CD4-positive, alpha-beta memory T cell (primary cell): ENCODE data around the gene LCMT1. TPM values are rescaled to one million over a fixed set of nuclear protein-coding genes. Genes with fewer than 3 reads are reported as not detected.
"Not testable (repeated sequence)": the region's sequence is repeated elsewhere in the genome, so short reads cannot be mapped to it uniquely, and the experiment has no call there.

Source experiments
- CTCF ChIA-PET: fragments of 350-600 bp; sonication (Branson Sonifier 250); formaldehyde crosslinking; loops from one replicate; lab custom pipeline; 2021; ENCODE audit warnings: inconsistent platforms; ENCODE audit not compliant: partially characterized antibody; lab: Charles Lee
- POLR2A ChIA-PET: fragments of 350-600 bp; sonication (Branson Sonifier 250); formaldehyde crosslinking; loops from one replicate; lab custom pipeline; 2021; ENCODE audit not compliant: partially characterized antibody; lab: Charles Lee
- DNase-seq, 5 donors: peaks; one replicate each; pipeline versions ENCODE4 v3.0.0 to v3.0.0-alpha.2; 2020 to 2022; ENCODE audit warnings: mixed read lengths in 1 of 5
- H3K27ac ChIP-seq: one replicate; pipeline ENCODE4 v1.7.0; 2013; ENCODE audit warnings: low read depth, low read length
- H3K27me3 ChIP-seq: 2 replicates; pipeline ENCODE4 v1.7.0; 2013; ENCODE audit warnings: mild to moderate bottlenecking, low read length, moderate library complexity; ENCODE audit not compliant: insufficient read depth
- H3K36me3 ChIP-seq: 2 replicates; pipeline ENCODE4 v1.7.0; 2013; ENCODE audit warnings: mild to moderate bottlenecking, low read length, moderate library complexity; ENCODE audit not compliant: insufficient read depth
- H3K4me1 ChIP-seq: 2 replicates; pipeline ENCODE4 v1.7.0; 2013; ENCODE audit warnings: mild to moderate bottlenecking, low read length, moderate library complexity; ENCODE audit not compliant: insufficient read depth
- H3K4me3 ChIP-seq, 2 donors: one replicate each; pipeline ENCODE4 v1.7.0; 2013; ENCODE audit warnings: low read length in 2 of 2, mild to moderate bottlenecking in 1 of 2
- H3K9me3 ChIP-seq, 2 donors: one replicate each; pipeline ENCODE4 v1.7.0; 2013; ENCODE audit warnings: low read length in 2 of 2, control low read depth in 1 of 2; ENCODE audit not compliant: control insufficient read depth in 1 of 2
- H3K27ac Mint-ChIP-seq, 7 donors: one replicate each; pipeline ENCODE4 v1.8.0; 2020 to 2021; ENCODE audit warnings: mixed read lengths in 7 of 7, mild to moderate bottlenecking in 6 of 7, inconsistent platforms in 3 of 7, moderate library complexity in 3 of 7
- H3K27me3 Mint-ChIP-seq, 2 donors: one replicate each; pipeline ENCODE4 v1.8.0; 2020 to 2021; ENCODE audit warnings: mixed read lengths in 2 of 2
- H3K36me3 Mint-ChIP-seq, 2 donors: one replicate each; pipeline ENCODE4 v1.8.0; 2020 to 2021; ENCODE audit warnings: mixed read lengths in 2 of 2, inconsistent platforms in 1 of 2, mild to moderate bottlenecking in 1 of 2
- H3K4me1 Mint-ChIP-seq, 4 donors: one replicate each; pipeline ENCODE4 v1.8.0; 2020 to 2021; ENCODE audit warnings: mixed read lengths in 4 of 4, mild to moderate bottlenecking in 1 of 4
- H3K4me3 Mint-ChIP-seq, 8 donors: one replicate each; pipeline ENCODE4 v1.8.0; 2020 to 2021; ENCODE audit warnings: mixed read lengths in 8 of 8, mild to moderate bottlenecking in 7 of 8, moderate library complexity in 6 of 8, inconsistent platforms in 3 of 8
- H3K9me3 Mint-ChIP-seq, 8 donors: one replicate each; pipeline ENCODE4 v1.8.0; 2020 to 2021; ENCODE audit warnings: mixed read lengths in 8 of 8, mild to moderate bottlenecking in 5 of 8, inconsistent platforms in 3 of 8, moderate library complexity in 1 of 8
- intact Hi-C: fragments of 100-400 bp; cut with micrococcal nuclease; formaldehyde crosslinking; loops from one replicate; pipeline ENCODE4 v1.15.1; 2023
- polyA plus RNA-seq, 2 donors: library from polyadenylated mRNA; unstranded; fragments of 300-500 nt; fragmentation: Illumina TruSeq; gene quantifications; one replicate each; pipeline ENCODE4 v1.2.3, GENCODE V29; 2021
- total RNA-seq, 2 experiments: library from RNA; stranded (reverse); gene quantifications; one replicate each; pipeline ENCODE4 v1.2.3, GENCODE V29; 2021

The LCMT1 gene
- total and polyA plus RNA-seq, 4 experiments from 2014 or later: 37.0 to 52.3 (median 42.4) TPM

GRCh38 chr16:25155553-25156460 is 44.3 kb downstream of the LCMT1 start:
- no peak for DNase-seq
- H3K9me3 ChIP-seq: no peaks in the 10 kb centered on the region
- H3K27ac Mint-ChIP-seq: peak overlapping the region in 5 of 7 donors; percentile 31 to 82 (median 43)
- intact Hi-C loops: no loop called here
- H3K36me3 Mint-ChIP-seq: peaks cover 56 to 63% of the 10 kb centered on the region in 2 donors
- ChIA-PET CTCF (no interaction called here), POLR2A (no interaction called here)
- no peak overlapping the region for H3K27ac ChIP-seq
- H3K27me3 ChIP-seq: no peaks in the 10 kb centered on the region
- H3K9me3 Mint-ChIP-seq: no peaks in the 10 kb centered on the region
- no peak overlapping the region for H3K4me3 Mint-ChIP-seq
- H3K4me1 ChIP-seq: no peaks in the 10 kb centered on the region
- peaks cover 19% of the 10 kb centered on the region for H3K36me3 ChIP-seq
- H3K4me1 Mint-ChIP-seq: peaks cover 0 to 4% (median 0%) of the 10 kb centered on the region in 4 donors
- no peak overlapping the region for H3K4me3 ChIP-seq
- no peaks in the 10 kb centered on the region for H3K27me3 Mint-ChIP-seq

DNA sequence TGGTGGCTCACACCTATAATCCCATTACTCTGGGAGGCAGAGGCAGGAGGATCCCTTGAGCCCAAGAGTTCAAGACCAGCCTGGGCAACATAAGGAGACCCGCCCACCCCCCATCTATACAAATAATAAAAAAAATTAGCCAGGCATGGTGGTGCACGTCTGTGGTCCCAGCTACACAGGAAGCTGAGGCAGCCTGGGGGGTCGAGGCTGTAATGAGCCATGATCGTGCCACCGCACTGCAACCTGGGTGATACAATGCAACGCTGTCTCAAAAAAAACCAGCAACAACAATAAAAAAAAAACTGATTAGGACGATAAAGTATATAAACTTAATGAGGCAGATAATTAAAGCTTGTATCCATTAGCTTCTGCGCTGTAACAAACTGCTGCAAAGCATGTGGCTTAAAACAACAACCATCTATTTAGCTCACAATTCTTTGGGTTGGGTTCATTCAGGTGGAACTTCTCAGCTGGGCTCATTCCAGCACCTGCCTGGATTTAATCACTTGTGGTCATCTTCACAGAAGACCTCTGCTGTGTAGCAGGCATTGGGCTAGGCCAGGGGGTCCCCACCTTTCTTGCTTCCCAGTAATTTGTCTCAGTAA is 45.8 kb downstream of the LCMT1 start:
- peaks cover 29% of the 10 kb centered on the region for H3K36me3 ChIP-seq
- no peak overlapping the region for H3K4me3 Mint-ChIP-seq
- POLR2A ChIA-PET: interaction anchor here (0.5 kb wide), 1 partner anchor 30 kb away, joined by 3 read pairs; no protein-coding TSS in a partner anchor
- H3K36me3 Mint-ChIP-seq: peaks cover 58 to 61% of the 10 kb centered on the region in 2 donors
- peak overlapping the region in 2 of 7 donors; percentile 57 to 76 for H3K27ac Mint-ChIP-seq
- peaks cover 0 to 4% (median 0%) of the 10 kb centered on the region in 4 donors for H3K4me1 Mint-ChIP-seq
- no peak overlapping the region for H3K4me3 ChIP-seq
- no peak for DNase-seq
- H3K4me1 ChIP-seq: no peaks in the 10 kb centered on the region
- H3K27me3 ChIP-seq: no peaks in the 10 kb centered on the region
- no peak overlapping the region for H3K27ac ChIP-seq
- H3K9me3 ChIP-seq: no peaks in the 10 kb centered on the region
- intact Hi-C loops: no loop called here
- CTCF ChIA-PET: interaction anchor here (1.0 kb wide), 1 partner anchor 68 kb away, joined by 3 read pairs; no protein-coding TSS in a partner anchor
- no peaks in the 10 kb centered on the region for H3K9me3 Mint-ChIP-seq
- no peaks in the 10 kb centered on the region for H3K27me3 Mint-ChIP-seq

DNA sequence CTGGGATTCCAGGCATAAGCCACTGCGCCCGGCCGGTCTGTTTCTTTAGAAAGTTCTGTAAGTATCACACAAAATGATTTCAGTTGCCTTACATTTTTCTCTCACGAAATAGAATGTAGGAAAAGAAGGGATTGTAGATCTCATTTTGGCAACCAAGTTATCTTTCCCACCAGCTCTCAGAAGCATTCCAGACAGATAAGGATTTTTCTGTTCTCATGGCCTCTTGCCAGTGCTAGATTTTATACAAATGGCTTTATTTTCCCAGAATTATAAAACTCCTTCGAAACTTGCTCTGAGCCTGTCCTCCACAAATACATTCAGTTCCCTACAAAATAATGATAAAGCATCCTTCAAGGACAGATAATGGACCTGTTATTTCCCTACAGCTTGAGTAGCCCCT is 46.9 kb downstream of the LCMT1 start:
- no peak overlapping the region for H3K4me3 ChIP-seq
- intact Hi-C loops: no loop called here
- POLR2A ChIA-PET: interaction anchor here (1.4 kb wide), 1 partner anchor 8 kb away, joined by 3 read pairs; no protein-coding TSS in a partner anchor
- Mint-ChIP-seq H3K27me3 (no peaks in the 10 kb centered on the region), H3K27ac (peak overlapping the region in 1 of 7 donors; percentile 3), H3K4me1 (peaks cover 0 to 4% (median 0%) of the 10 kb centered on the region in 4 donors), H3K9me3 (no peaks in the 10 kb centered on the region), H3K36me3 (peaks cover 51 to 58% of the 10 kb centered on the region in 2 donors), H3K4me3 (no peak overlapping the region)
- CTCF ChIA-PET: no interaction called here
- H3K27me3 ChIP-seq: no peaks in the 10 kb centered on the region
- H3K27ac ChIP-seq: no peak overlapping the region
- peaks cover 25% of the 10 kb centered on the region for H3K36me3 ChIP-seq
- no peak for DNase-seq
- no peaks in the 10 kb centered on the region for H3K9me3 ChIP-seq
- no peaks in the 10 kb centered on the region for H3K4me1 ChIP-seq

- H3K9me3 Mint-ChIP-seq: no peaks in the 10 kb centered on the region
- no peak overlapping the region for H3K4me3 Mint-ChIP-seq
- intact Hi-C loops: no loop called here
- H3K4me1 Mint-ChIP-seq: no peaks in the 10 kb centered on the region
- no peaks in the 10 kb centered on the region for H3K27me3 Mint-ChIP-seq
- Histone ChIP-seq H3K4me1 (no peaks in the 10 kb centered on the region), H3K9me3 (no peaks in the 10 kb centered on the region), H3K27me3 (no peaks in the 10 kb centered on the region), H3K27ac (no peak overlapping the region), H3K4me3 (no peak overlapping the region), H3K36me3 (peaks cover 45% of the 10 kb centered on the region)
- no peak overlapping the region for H3K27ac Mint-ChIP-seq
- POLR2A ChIA-PET: no interaction called here
- H3K36me3 Mint-ChIP-seq: peaks cover 46 to 69% of the 10 kb centered on the region in 2 donors
- CTCF ChIA-PET: no interaction called here
- DNase-seq: no peak
These were observed 50.3 kb downstream of the LCMT1 start for GRCh38 chr16:25161753-25162367.

GRCh38 chr16:25163683-25164082 is 52.1 kb downstream of the LCMT1 start:
- Histone ChIP-seq H3K27me3 (no peaks in the 10 kb centered on the region), H3K9me3 (no peaks in the 10 kb centered on the region), H3K27ac (no peak overlapping the region), H3K4me1 (no peaks in the 10 kb centered on the region), H3K36me3 (peaks cover 42% of the 10 kb centered on the region), H3K4me3 (no peak overlapping the region)
- H3K27ac Mint-ChIP-seq: peak overlapping the region in 1 of 7 donors; percentile 32
- intact Hi-C loops: no loop called here
- H3K27me3 Mint-ChIP-seq: no peaks in the 10 kb centered on the region
- CTCF ChIA-PET: interaction anchor here (1.0 to 2.2 kb wide), 2 partner anchors 11 to 62 kb away, joined by 3 to 8 read pairs; no protein-coding TSS in a partner anchor
- DNase-seq: no peak
- POLR2A ChIA-PET: no interaction called here
- H3K4me1 Mint-ChIP-seq: no peaks in the 10 kb centered on the region
- H3K4me3 Mint-ChIP-seq: no peak overlapping the region
- H3K36me3 Mint-ChIP-seq: peaks cover 50 to 69% of the 10 kb centered on the region in 2 donors
- H3K9me3 Mint-ChIP-seq: peaks cover 0 to 2% (median 0%) of the 10 kb centered on the region in 8 donors

GRCh38 chr16:25165284-25165683 is 53.7 kb downstream of the LCMT1 start:
- H3K4me1 ChIP-seq: no peaks in the 10 kb centered on the region
- H3K27me3 ChIP-seq: no peaks in the 10 kb centered on the region
- Mint-ChIP-seq H3K36me3 (peaks cover 55 to 75% of the 10 kb centered on the region in 2 donors), H3K27me3 (no peaks in the 10 kb centered on the region), H3K27ac (no peak overlapping the region), H3K4me1 (no peaks in the 10 kb centered on the region), H3K9me3 (peaks cover 0 to 2% (median 0%) of the 10 kb centered on the region in 8 donors), H3K4me3 (no peak overlapping the region)
- CTCF ChIA-PET: interaction anchor here (0.8 kb wide), 1 partner anchor 11 kb away, joined by 3 read pairs; no protein-coding TSS in a partner anchor
- H3K4me3 ChIP-seq: no peak overlapping the region
- no peak for DNase-seq
- H3K9me3 ChIP-seq: no peaks in the 10 kb centered on the region
- peaks cover 56% of the 10 kb centered on the region for H3K36me3 ChIP-seq
- H3K27ac ChIP-seq: no peak overlapping the region
- POLR2A ChIA-PET: no interaction called here
- intact Hi-C loops: no loop called here

GRCh38 chr16:25167920-25168319 is 56.4 kb downstream of the LCMT1 start:
- H3K27me3 Mint-ChIP-seq, H3K27me3 ChIP-seq, H3K9me3 ChIP-seq, intact Hi-C loops, DNase-seq, H3K4me1 Mint-ChIP-seq, CTCF ChIA-PET, H3K4me3 Mint-ChIP-seq, POLR2A ChIA-PET, H3K9me3 Mint-ChIP-seq, H3K4me1 ChIP-seq, H3K27ac Mint-ChIP-seq, H3K4me3 ChIP-seq, H3K27ac ChIP-seq: not testable (repeated sequence)
- peaks cover 52 to 73% of the 10 kb centered on the region in 2 donors for H3K36me3 Mint-ChIP-seq
- peaks cover 53% of the 10 kb centered on the region for H3K36me3 ChIP-seq
